ENCODE measurements around the gene RAB14. TPM values are rescaled to one million over a fixed set of nuclear protein-coding genes. Genes with fewer than 3 reads are reported as not detected.

RAB14 gene
- total RNA-seq, 2 donors from 2014 or later, result 87.1 to 93.1 TPM

DNA sequence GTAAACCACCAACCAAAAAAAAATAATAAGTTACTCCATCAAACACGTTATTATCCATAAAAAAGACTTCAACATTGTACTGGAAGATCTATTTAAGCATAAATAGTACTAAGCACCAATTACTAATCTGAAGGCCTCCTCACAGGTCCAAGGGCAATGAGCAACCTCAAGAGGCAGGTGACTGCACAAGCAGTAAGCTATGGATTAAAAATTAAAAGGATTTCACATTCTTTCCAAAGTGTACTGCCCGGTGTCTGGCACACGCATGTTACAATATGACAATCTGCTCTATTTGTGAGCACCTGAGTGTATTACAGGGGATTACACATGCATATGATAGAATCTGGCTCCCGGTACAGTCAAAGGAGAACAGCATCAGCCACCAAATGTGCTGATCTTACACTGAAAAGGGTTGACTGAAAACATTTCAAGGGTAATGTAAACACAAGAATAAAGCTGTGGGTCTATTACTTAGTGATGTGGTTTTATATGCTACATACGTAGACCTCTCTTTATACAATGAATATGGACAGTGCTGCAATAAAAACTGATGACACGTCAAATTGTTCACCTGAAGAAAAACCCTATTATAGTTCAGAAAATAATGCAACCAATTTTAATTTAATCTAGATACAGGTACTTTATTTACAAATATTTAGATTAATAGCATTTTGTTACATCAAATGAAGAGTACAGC is 22.8 kb downstream of the RAB14 start:
- DNase-seq (no peak), ATAC-seq (peak; percentile 20)

DNA sequence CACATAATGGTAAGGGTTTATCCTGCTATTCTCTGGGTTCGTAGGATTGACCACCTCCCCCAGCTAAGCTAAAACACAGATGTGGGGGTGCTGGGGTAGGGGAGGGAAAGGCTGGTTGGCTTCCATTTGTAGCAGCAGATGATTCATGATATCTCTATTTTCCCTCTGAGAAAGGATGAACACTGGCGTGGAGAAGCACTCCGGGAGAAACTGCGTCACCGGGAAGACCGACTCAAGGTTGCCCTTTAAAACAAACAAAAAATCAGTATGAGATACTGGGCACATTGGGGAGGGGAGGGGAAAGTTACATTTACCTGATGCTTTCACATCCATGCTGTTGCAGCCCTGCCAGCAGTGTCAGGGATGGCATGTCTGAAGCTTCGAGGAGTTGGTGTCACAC is 28.2 kb downstream of the RAB14 start:
- intact Hi-C loops (cut with DNase I, micrococcal nuclease), result no loop called here
- ATAC-seq (no peak), DNase-seq (no peak)

More for the DNA sequence above, 22.8 kb downstream of the RAB14 start:
- intact Hi-C loops (cut with DNase I, micrococcal nuclease), result no loop called here

DNA sequence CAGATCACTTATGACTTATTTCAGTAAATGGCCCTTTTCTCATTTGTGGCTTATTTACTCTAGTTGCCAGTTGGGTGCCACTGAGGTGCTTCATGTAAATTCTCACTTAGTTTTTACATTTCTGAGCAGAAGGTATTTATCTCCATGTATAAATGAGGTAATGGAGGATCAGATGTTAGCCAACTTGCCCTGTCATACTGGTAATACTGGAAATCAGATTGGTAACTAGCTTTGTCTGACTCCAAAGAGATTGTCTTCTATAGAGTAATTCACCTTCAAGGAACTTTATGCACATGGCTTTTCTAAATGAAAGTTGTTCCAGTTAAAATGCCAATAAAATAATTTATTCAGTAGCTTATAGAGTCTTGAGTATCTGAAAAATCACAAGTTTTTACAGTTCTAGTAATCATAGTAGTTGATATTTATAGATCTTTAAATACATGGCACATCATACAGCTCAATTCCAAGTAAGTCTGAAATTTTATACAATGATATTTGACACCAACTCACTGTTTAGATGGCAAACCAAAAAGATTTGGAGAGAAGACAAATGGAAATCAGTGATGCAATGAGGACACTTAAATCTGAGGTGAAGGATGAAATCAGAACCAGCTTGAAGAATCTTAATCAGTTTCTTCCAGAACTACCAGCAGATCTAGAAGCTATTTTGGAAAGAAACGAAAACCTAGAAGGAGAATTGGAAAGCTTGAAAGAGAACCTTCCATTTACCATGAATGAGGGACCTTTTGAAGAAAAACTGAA is 28.8 kb downstream of the RAB14 start:
- DNase-seq (no peak), ATAC-seq (no peak)
- intact Hi-C loops (cut with DNase I, micrococcal nuclease), result no loop called here

DNA sequence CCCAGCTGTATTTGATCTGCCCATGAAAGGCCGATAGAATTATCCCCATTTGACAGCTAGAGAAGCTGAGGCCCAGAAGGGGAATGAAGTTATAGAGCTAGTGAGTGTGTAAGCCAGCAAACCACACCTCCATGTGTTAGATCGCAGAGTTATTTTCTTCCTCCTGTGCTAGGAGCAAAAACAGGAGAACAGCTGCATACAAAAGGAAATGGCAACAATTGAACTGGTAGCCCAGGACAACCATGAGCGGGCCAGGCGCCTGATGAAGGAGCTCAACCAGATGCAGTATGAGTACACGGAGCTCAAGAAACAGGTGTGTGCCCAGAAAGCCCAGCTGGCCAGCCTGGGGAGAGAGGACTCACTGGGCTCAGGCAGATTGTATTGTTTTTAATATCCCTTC is 30.4 kb downstream of the RAB14 start:
- DNase-seq (no peak), ATAC-seq (no peak)
- intact Hi-C loops (cut with DNase I, micrococcal nuclease), result no loop called here

DNA sequence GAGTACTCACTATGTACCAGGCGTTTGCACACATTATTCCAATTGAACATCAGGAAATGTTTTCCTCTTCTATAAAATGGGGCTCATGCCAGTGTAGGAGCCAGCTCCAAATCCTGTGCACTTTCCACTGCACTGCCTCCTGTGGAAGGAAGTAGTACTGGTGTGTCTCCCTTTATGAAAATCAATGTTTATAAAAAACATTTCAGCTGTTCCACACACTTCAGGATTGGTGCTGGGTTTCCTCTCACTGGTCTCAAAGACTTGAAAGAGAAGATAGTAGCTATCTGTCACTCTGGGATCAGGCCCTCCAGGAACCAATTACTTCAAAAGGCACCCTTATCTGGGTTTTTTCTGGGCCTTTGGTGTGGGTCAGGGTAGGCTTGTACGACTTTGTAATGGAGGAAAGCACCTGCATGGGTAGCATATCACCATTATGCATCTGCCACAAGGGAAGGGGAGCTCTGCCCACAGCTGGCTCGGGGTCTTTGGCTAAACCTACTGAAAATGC is 32.5 kb downstream of the RAB14 start:
- ATAC-seq, result peak; percentile 59
- no peak for DNase-seq
- intact Hi-C loops (cut with DNase I, micrococcal nuclease), result no loop called here

DNA sequence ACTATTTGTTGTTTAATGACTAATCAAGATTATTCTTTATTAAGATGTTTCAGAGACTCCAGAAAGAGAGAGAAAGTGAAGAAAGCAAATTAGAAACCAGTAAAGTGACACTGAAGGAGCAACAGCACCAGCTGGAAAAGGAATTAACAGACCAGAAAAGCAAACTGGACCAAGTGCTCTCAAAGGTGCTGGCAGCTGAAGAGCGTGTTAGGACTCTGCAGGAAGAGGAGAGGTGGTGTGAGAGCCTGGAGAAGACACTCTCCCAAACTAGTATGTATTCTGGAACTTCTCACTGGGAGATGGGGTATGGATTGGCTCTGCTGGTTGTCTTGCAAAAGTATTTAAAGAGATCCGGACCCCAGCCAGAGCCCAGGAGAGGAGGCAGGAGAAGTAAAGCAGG is 33.6 kb downstream of the RAB14 start:
- DNase-seq (no peak), ATAC-seq (no peak)
- intact Hi-C loops (cut with DNase I, micrococcal nuclease), result no loop called here

DNA sequence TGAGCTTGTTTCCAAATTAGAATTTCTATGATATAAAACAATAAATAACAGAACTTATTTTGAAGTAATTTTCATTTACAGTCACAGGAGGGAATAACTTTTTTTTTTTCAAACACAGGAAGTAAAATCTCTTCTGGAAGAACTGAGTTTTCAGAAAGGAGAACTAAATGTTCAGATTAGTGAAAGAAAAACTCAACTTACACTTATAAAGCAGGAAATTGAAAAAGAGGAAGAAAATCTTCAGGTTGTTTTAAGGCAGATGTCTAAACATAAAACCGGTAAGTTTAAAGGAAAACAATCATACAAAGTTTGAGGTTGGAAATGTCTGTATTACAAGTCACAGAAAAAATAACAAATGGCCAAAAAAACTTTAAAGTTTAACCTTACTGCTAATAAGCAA is 41.6 kb downstream of the RAB14 start:
- intact Hi-C loops (cut with DNase I, micrococcal nuclease), result no loop called here
- DNase-seq (no peak), ATAC-seq (no peak)

DNA sequence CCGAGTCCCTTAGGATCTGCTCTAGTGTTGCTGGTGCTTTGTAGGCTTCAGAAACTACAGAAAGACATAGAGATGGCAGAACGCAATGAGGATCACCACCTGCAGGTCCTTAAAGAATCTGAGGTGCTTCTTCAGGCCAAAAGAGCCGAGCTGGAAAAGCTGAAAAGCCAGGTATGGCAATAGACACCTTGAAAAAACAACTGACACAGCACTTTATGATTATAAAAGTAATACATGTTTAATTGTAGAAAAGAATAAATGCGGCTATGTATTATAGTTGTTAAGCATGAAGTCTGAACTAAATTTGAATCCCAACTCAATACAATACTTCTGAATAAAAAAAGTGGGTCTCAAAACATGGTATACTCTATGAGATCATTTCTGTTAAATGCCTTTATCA is 43.7 kb downstream of the RAB14 start:
- intact Hi-C loops (cut with DNase I, micrococcal nuclease), result no loop called here
- DNase-seq (no peak), ATAC-seq (no peak)

DNA sequence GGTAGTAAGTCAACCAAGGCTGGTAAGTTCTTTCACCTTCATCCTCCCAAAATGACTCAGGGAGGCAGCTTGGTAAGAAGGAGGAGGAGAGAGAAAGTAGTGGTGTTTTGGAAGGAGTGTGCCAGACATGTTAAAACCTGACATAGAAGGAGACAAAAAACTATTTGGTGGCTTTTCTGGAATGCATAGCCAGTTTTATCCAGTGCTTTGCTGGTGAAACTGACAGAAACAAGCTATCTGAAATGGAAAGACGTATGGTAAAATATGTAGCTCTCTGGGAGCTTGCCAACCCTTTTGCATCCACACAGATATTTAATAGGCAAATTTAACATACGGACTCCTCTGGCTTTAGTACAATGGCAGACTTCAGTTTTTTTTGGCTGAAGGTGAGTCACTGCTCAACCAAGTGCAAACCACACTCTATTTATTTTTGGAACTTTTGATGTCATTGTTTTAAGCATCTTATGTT is 45.4 kb downstream of the RAB14 start:
- DNase-seq, result no peak
- intact Hi-C loops (cut with DNase I, micrococcal nuclease), result no loop called here
- no peak for ATAC-seq

DNA sequence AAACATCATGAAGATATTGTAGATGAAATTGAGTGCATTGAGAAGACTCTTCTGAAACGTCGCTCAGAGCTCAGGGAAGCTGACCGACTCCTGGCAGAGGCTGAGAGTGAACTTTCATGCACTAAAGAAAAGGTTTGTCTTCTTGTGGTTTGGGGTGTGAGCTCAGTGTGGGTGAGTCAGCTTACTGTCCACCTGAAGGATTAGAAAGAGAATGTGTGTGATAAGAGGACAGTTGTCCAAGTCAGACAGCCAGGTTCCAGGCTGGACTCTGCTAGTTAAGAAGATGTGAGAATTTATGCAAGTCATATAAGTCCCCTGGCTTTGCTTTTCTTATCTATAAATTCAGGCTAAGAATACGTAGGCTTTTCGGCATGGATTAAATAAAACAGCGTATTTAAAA is 46.9 kb downstream of the RAB14 start:
- DNase-seq (no peak), ATAC-seq (no peak)
- intact Hi-C loops (cut with DNase I, micrococcal nuclease), result no loop called here

DNA sequence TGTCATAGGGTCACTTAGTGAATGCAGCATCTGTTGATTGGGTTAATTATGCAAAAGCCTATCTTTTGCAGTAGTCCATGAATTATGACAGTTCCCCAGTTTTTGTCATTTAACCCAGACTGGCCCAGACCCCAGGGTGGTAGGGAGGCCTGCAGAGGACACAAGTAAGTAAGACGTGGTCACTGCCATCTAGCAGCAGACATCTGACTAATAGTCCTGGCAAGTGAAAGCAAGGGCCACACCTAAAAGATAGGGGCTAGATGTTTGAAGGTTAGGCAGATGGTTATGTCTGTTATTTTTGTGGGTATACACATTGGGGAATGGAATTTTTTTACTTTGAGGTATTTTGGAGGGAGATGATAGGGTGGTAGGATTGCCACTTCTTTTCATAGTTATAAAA is 48.0 kb downstream of the RAB14 start:
- no peak for DNase-seq
- no peak for ATAC-seq
- intact Hi-C loops (cut with DNase I, micrococcal nuclease), result no loop called here

DNA sequence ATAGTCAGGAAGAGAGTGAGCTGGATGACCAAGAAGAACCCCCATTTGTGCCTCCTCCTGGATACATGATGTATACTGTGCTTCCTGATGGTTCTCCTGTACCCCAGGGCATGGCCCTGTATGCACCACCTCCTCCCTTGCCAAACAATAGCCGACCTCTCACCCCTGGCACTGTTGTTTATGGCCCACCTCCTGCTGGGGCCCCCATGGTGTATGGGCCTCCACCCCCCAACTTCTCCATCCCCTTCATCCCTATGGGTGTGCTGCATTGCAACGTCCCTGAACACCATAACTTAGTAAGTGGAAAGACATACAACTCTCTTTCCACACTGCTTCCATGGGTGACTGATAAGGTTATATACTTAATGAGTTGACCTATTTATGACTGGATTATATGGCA is 51.5 kb downstream of the RAB14 start:
- intact Hi-C loops (cut with DNase I, micrococcal nuclease), result no loop called here
- DNase-seq, result no peak
- no peak for ATAC-seq

DNA sequence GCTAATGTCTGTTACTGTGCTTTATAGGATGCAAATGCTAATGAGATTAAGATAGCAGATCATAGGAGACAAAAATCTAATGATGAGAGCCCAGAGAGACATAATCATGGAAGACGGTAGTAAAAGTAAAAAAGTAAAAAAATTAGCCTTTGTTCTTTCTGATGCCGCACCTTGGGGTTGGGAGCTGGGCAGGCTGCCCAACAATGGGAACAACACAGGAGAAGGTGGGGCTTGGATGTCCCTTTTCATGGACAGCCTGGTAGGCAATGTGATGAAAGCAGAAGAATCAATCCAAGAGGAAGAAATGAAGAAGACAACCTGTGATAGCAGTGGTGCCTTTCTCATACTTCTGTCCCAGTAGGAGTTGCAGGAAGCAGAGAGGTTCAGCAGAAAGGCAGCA is 57.2 kb downstream of the RAB14 start:
- peak; percentile 73 for ATAC-seq
- peak in 1 of 2 donors; percentile 41 for DNase-seq
- intact Hi-C loops (cut with DNase I, micrococcal nuclease), result no loop called here

DNA sequence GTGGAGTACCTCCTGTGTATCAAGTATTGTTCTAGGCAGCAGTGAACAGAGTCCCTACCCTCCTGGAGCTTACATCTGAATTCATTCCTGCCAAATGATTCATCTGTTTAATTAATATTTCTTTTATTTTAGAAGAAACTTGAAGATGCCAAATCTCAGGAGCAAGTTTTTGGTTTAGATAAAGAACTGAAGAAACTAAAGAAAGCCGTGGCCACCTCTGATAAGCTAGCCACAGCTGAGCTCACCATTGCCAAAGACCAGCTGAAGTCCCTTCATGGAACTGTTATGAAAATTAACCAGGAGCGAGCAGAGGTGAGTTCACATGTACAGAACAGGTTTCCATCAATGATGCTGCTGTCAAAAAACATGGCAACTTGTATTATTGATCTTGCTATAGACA is 57.9 kb downstream of the RAB14 start:
- ATAC-seq (no peak), DNase-seq (no peak)
- intact Hi-C loops (cut with DNase I, micrococcal nuclease), result no loop called here

DNA sequence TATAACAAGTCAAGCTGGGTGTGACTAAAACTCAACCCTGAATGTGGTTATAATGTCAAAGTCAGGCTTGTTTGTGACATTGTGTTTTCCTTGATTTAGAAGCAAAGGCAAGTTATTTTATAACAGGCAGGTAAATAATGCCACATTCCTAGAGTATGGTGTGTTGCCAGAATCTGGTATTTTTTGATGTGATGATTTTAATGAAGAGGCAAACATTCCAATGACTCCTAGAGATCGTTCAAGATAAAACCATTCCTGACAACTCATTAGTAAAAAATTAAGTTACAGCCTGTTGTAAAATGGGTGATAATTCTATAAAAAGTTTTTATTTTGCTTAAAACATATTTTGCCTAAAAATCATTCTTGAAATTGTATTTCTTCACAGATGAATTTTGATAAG is 60.0 kb downstream of the RAB14 start:
- no peak for ATAC-seq
- intact Hi-C loops (cut with DNase I, micrococcal nuclease), result no loop called here
- no peak for DNase-seq

DNA sequence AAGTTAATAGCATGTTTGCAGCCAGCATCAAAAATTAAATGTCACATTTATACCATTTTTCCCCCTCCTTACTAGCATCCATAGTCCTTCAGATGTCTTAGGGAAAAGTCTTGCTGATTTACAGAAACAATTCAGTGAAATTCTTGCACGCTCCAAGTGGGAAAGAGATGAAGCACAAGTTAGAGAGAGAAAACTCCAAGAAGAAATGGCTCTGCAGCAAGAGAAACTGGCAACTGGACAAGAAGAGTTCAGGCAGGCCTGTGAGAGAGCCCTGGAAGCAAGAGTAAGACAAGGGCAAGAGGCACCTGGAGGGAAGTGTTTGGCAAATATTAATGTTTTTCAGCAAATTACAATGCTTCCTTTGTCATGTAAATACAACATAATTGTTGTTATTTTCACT is 60.4 kb downstream of the RAB14 start:
- intact Hi-C loops (cut with DNase I, micrococcal nuclease), result no loop called here
- ATAC-seq (no peak), DNase-seq (no peak)

DNA sequence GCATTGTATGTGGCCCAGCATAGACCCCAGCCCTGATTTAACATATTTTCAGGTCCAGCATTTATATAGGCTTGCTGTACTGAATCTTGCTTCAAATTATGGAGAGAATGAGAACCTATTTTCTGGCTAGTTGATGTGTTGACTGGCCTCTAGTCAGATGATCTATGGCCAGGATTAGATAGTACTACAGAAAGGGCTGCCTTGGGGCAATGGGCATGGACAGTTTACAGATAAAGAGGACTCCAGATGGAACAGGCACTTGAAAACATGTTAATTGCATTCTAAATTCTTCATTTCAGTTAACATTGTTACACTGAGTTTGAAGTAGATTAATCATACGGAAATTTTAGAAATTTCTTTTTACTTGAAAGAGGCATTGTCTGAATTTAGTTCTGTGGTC is 61.5 kb downstream of the RAB14 start:
- ATAC-seq, result no peak

DNA sequence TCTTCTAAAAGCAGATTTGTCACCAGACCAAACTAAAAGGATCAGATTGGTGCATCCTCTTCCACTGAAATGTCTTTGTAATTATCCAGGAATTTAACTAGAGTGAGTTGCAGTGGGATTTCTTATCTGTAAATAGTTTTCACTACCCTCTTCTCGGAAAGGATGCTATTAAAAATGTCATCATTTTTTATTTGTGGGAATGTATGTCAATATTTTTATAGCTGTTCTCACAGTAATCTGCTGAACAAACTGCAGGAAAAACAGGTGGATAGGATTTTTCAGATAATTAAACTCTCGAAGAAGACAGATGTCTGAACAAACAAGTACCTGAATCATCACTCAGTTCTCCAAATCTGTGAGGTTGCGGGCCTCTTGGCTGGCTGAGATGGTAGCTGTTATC is 62.7 kb downstream of the RAB14 start:
- intact Hi-C loops (cut with DNase I, micrococcal nuclease), result no loop called here
- ATAC-seq (no peak), DNase-seq (no peak)

More for the DNA sequence above, 61.5 kb downstream of the RAB14 start:
- no peak for DNase-seq
- intact Hi-C loops (cut with DNase I, micrococcal nuclease), result no loop called here

DNA sequence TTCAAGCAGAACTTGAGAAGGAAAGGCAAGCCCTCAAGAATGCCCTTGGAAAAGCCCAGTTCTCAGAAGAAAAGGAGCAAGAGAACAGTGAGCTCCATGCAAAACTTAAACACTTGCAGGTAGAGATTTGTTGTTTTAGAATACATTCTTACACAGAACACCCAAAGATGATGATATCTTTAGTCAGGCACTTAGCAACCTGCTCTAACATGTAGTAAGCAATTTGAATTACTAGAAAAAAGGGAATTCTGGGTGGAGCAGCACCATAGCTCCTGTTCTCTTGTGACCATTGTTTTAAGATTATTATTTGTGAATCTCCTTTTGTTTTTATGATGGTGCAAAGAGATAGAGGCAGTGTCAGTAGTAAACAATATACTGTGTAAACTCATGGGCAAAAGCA is 63.1 kb downstream of the RAB14 start:
- intact Hi-C loops (cut with DNase I, micrococcal nuclease), result no loop called here
- no peak for DNase-seq
- no peak for ATAC-seq

DNA sequence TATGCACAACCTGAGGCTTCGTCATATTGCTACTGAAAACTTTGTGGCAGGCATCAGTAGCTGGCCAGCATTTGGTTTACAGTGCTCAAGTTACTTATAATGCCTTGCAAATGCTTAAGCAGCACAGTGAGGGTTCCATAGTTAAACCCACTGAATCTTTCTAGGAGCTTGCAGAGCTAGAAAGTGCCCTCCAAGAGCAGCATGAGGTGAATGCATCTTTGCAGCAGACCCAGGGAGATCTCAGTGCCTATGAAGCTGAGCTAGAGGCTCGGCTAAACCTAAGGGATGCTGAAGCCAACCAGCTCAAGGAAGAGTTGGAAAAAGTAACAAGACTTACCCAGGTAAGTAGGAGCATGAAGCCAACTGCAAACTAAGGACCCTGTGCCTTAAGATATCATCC is 66.0 kb downstream of the RAB14 start:
- intact Hi-C loops (cut with DNase I, micrococcal nuclease), result no loop called here
- no peak for ATAC-seq
- DNase-seq, result no peak

Measured in left colon (tissue), 2 donors.